ENCODE measurements around the gene NR2F6. TPM values are rescaled to one million over a fixed set of nuclear protein-coding genes. Genes with fewer than 3 reads are reported as not detected.

Gene NR2F6
- total and polyA plus RNA-seq, 2 donors (not counting 1 experiment from before 2014, with no cell fraction given) = 2.0 to 4.9 TPM

GRCh38 chr19:17235300-17235970, 10.3 kb downstream of the NR2F6 start:
- ChIA-PET POLR2A (interaction anchor here (0.8 to 1.6 kb wide), 6 partner anchors 8 to 46 kb away, joined by 3 to 5 read pairs (median 4); partner anchors contain the start of gene USE1), CTCF (interaction anchor here (0.7 to 2.7 kb wide), 24 partner anchors 9 to 520 kb away, joined by 3 to 19 read pairs (median 6); partner anchors contain the start of genes BABAM1, MRPL34, MVB12A and OCEL1)
- ATAC-seq (ENCODE audit: low read depth) (peak; percentile 91), DNase-seq (peak; percentile 88)
- Histone ChIP-seq H3K27ac (ENCODE audit: low read length in 2 of 2) (no peak overlapping the region), H3K79me2 (ENCODE audit: control insufficient read depth, insufficient read depth, low read length) (peaks cover 7% of the 10 kb centered on the region), H3K9ac (ENCODE audit: low read length) (peak overlapping the region; percentile 70), H3K36me3 (replicated peaks in 1 of 2; ENCODE audit: control extremely low read depth in 1 of 2, control insufficient read depth in 1 of 2, extremely low read depth in 1 of 2, insufficient read depth in 2 of 2, low read length in 1 of 2) (no peaks in the 10 kb centered on the region), H3K9me3 (ENCODE audit: control extremely low read depth in 1 of 3, control insufficient read depth in 2 of 3, insufficient read depth in 1 of 3, low read length in 2 of 3) (peaks cover 0 to 3% (median 0%) of the 10 kb centered on the region in 3 donors), H3K27me3 (replicated peaks in 1 of 4; ENCODE audit: control extremely low read depth in 1 of 4, control insufficient read depth in 3 of 4, insufficient read depth in 4 of 4, low read length in 3 of 4) (no peaks in the 10 kb centered on the region), H4K20me1 (ENCODE audit: control insufficient read depth, insufficient read depth, low read length, poor library complexity, severe bottlenecking) (no peaks in the 10 kb centered on the region), H3K4me3 (ENCODE audit: control extremely low read depth in 1 of 5, extremely low read depth in 1 of 5, insufficient read depth in 1 of 5, low read depth in 2 of 5, low read length in 4 of 5) (peak overlapping the region; percentile 47 to 69 (median 56)), H2AFZ (ENCODE audit: insufficient read depth, low read depth, low read length, poor library complexity, severe bottlenecking) (peak overlapping the region; percentile 95), H3K4me2 (replicated peaks; ENCODE audit: low read depth, low read length, poor library complexity, severe bottlenecking) (peak overlapping the region; percentile 98), H3K4me1 (ENCODE audit: control insufficient read depth in 2 of 2, insufficient read depth in 2 of 2, low read length in 2 of 2) (peaks cover 8 to 11% of the 10 kb centered on the region in 2 donors)
- intact Hi-C loops (cut with micrococcal nuclease) = loop anchor here (1.0 kb wide), 3 partner anchors 9 to 20 kb away; partner anchors contain the start of genes NR2F6, OCEL1 and USE1
- Mint-ChIP-seq H3K9me3 (ENCODE audit: insufficient read depth) (no peaks in the 10 kb centered on the region), H3K4me1 (peaks cover 10% of the 10 kb centered on the region), H3K27ac (peak overlapping the region; percentile 53), H3K4me3 (peak overlapping the region; percentile 80), H3K27me3 (no peaks in the 10 kb centered on the region)
- WGBS (ENCODE audit: insufficient coverage) = 3% methylated on average over 80 of the region's 80 CpGs
- TF ChIP-seq EZH2 (IDR thresholded peaks at IDR 0.05; ENCODE audit: borderline replicate concordance, insufficient read depth, low read depth, low read length, poor library complexity, severe bottlenecking) = no peak
- TF ChIP-seq, protein P1, sequence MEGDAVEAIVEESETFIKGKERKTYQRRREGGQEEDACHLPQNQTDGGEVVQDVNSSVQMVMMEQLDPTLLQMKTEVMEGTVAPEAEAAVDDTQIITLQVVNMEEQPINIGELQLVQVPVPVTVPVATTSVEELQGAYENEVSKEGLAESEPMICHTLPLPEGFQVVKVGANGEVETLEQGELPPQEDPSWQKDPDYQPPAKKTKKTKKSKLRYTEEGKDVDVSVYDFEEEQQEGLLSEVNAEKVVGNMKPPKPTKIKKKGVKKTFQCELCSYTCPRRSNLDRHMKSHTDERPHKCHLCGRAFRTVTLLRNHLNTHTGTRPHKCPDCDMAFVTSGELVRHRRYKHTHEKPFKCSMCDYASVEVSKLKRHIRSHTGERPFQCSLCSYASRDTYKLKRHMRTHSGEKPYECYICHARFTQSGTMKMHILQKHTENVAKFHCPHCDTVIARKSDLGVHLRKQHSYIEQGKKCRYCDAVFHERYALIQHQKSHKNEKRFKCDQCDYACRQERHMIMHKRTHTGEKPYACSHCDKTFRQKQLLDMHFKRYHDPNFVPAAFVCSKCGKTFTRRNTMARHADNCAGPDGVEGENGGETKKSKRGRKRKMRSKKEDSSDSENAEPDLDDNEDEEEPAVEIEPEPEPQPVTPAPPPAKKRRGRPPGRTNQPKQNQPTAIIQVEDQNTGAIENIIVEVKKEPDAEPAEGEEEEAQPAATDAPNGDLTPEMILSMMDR (IDR thresholded peaks at IDR 0.05) = peak; percentile 70

DNA sequence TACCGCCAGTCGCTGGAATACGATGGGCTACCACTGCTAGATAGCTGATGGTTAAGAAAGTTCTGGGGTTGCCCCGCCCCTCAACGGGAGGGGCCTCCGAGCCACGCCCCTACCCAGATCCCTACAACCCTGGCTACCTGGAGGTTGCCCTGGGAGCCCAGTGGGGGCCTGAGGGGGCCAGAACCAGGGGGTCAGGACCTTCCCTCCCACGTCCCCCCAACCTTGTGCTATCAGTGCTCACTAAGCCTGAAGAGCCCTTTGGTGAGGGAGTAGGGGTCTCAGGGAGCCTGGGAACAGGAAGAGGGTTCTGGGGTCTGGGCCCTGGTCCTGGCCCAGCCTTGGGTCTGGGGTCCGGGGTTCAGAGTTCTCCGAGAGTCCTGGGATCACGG, 10.8 kb downstream of the NR2F6 start:
- POLR2A ChIA-PET = interaction anchor here (1.6 kb wide), 1 partner anchor 8 kb away, joined by 4 read pairs; no protein-coding TSS in a partner anchor
- intact Hi-C loops (cut with micrococcal nuclease) = loop anchor here (1.0 kb wide), 3 partner anchors 9 to 20 kb away; partner anchors contain the start of genes NR2F6, OCEL1 and USE1
- peak overlapping the region; percentile 70 for H3K9ac ChIP-seq (ENCODE audit: low read length)

More for the DNA sequence above, 10.8 kb downstream of the NR2F6 start:
- peak; percentile 72 for DNase-seq
- H3K4me1 ChIP-seq (ENCODE audit: control insufficient read depth in 2 of 2, insufficient read depth in 2 of 2, low read length in 2 of 2) = peaks cover 8 to 11% of the 10 kb centered on the region in 2 donors
- H3K9me3 Mint-ChIP-seq (ENCODE audit: insufficient read depth) = no peaks in the 10 kb centered on the region
- peaks cover 10% of the 10 kb centered on the region for H3K4me1 Mint-ChIP-seq
- 0% methylated on average over 1 of the region's 11 CpGs for WGBS (ENCODE audit: insufficient coverage)
- H2AFZ ChIP-seq (ENCODE audit: insufficient read depth, low read depth, low read length, poor library complexity, severe bottlenecking) = peak overlapping the region; percentile 95
- H4K20me1 ChIP-seq (ENCODE audit: control insufficient read depth, insufficient read depth, low read length, poor library complexity, severe bottlenecking) = no peaks in the 10 kb centered on the region
- H3K4me2 ChIP-seq (replicated peaks; ENCODE audit: low read depth, low read length, poor library complexity, severe bottlenecking) = peak overlapping the region; percentile 98
- CTCF ChIA-PET = interaction anchor here (1.0 to 2.7 kb wide), 19 partner anchors 8 to 520 kb away, joined by 3 to 19 read pairs (median 6); partner anchors contain the start of genes BABAM1, MVB12A, OCEL1 and USE1
- H3K27me3 ChIP-seq (replicated peaks in 1 of 4; ENCODE audit: control extremely low read depth in 1 of 4, control insufficient read depth in 3 of 4, insufficient read depth in 4 of 4, low read length in 3 of 4) = no peaks in the 10 kb centered on the region
- H3K27ac ChIP-seq (ENCODE audit: low read length in 2 of 2) = no peak overlapping the region
- ATAC-seq (ENCODE audit: low read depth) = peak; percentile 50
- peak overlapping the region; percentile 47 to 69 (median 56) for H3K4me3 ChIP-seq (ENCODE audit: control extremely low read depth in 1 of 5, extremely low read depth in 1 of 5, insufficient read depth in 1 of 5, low read depth in 2 of 5, low read length in 4 of 5)
- TF ChIP-seq EZH2 (IDR thresholded peaks at IDR 0.05; ENCODE audit: borderline replicate concordance, insufficient read depth, low read depth, low read length, poor library complexity, severe bottlenecking) = no peak
- TF ChIP-seq, protein P1 (IDR thresholded peaks at IDR 0.05) = no peak
- peaks cover 0 to 3% (median 0%) of the 10 kb centered on the region in 3 donors for H3K9me3 ChIP-seq (ENCODE audit: control extremely low read depth in 1 of 3, control insufficient read depth in 2 of 3, insufficient read depth in 1 of 3, low read length in 2 of 3)
- peaks cover 7% of the 10 kb centered on the region for H3K79me2 ChIP-seq (ENCODE audit: control insufficient read depth, insufficient read depth, low read length)
- H3K27me3 Mint-ChIP-seq = no peaks in the 10 kb centered on the region
- H3K4me3 Mint-ChIP-seq = peak overlapping the region; percentile 80
- peaks cover 0 to under 1% of the 10 kb centered on the region in 2 experiments for H3K36me3 ChIP-seq (replicated peaks in 1 of 2; ENCODE audit: control extremely low read depth in 1 of 2, control insufficient read depth in 1 of 2, extremely low read depth in 1 of 2, insufficient read depth in 2 of 2, low read length in 1 of 2)
- H3K27ac Mint-ChIP-seq = no peak overlapping the region

All from B cell (primary cell).